Neural cell (in vitro differentiated cells): ENCODE results near the gene ADGRL3. TPM values are rescaled to one million over a fixed set of nuclear protein-coding genes. Genes with fewer than 3 reads are reported as not detected.

Source experiments
- H2AFZ ChIP-seq: fragments of 200-600, 300-800 bp; sonication (generic), shearing (Covaris generic); 2 replicates; pipeline ENCODE4 v1.6.0; 2014; ENCODE audit warnings: low read depth, mild to moderate bottlenecking, antibody characterized with exemption, low read length, moderate library complexity
- H3F3A ChIP-seq: fragments of 200-600 bp; shearing (Covaris generic); 2 replicates; pipeline ENCODE4 v1.6.1; 2016; ENCODE audit warnings: mild to moderate bottlenecking, moderate library complexity, mixed read lengths, antibody characterized with exemption, low read length; ENCODE audit not compliant: insufficient read depth, poor library complexity, severe bottlenecking
- H3K27ac ChIP-seq: fragments of 200-600, 300-800 bp; sonication (generic), shearing (Covaris generic); 2 replicates; pipeline ENCODE4 v1.5.1; 2014; ENCODE audit warnings: mild to moderate bottlenecking, low read length, moderate library complexity
- H3K27me3 ChIP-seq: fragments of 300-800, 200-600 bp; sonication (generic), shearing (Covaris generic); 2 replicates; pipeline ENCODE4 v1.6.0; 2014; ENCODE audit warnings: mild to moderate bottlenecking, low read depth, low read length, moderate library complexity; ENCODE audit not compliant: insufficient read depth
- H3K36me3 ChIP-seq: fragments of 300-800, 200-600 bp; sonication (generic), shearing (Covaris generic); 2 replicates; pipeline ENCODE4 v1.5.1; 2014; ENCODE audit warnings: mild to moderate bottlenecking, antibody characterized with exemption, low read length, moderate library complexity; ENCODE audit not compliant: insufficient read depth
- H3K4me2 ChIP-seq: fragments of 300-800, 200-600 bp; sonication (generic), shearing (Covaris generic); 2 replicates; pipeline ENCODE4 v1.6.0; 2014; ENCODE audit warnings: mild to moderate bottlenecking, low read length
- H3K4me3 ChIP-seq: fragments of 300-800, 200-600 bp; sonication (generic), shearing (Covaris generic); 2 replicates; pipeline ENCODE4 v1.5.1; 2014; ENCODE audit warnings: mild to moderate bottlenecking, low read length, moderate library complexity
- H3K79me2 ChIP-seq: fragments of 200-600 bp; shearing (Covaris generic); replicated peaks from 2 replicates; pipeline ENCODE4 v1.6.0; 2014; ENCODE audit warnings: mild to moderate bottlenecking, low read length, moderate library complexity; ENCODE audit not compliant: insufficient read depth
- H3K9ac ChIP-seq: fragments of 300-800, 200-600 bp; sonication (generic), shearing (Covaris generic); 2 replicates; pipeline ENCODE4 v1.6.1; 2016; ENCODE audit warnings: mild to moderate bottlenecking, low read length, mixed read lengths
- H3K9me2 ChIP-seq: fragments of 200-600 bp; shearing (Covaris generic); 2 replicates; pipeline ENCODE4 v1.6.1; 2016; ENCODE audit warnings: mild to moderate bottlenecking, low read length, mixed read lengths; ENCODE audit not compliant: insufficient read depth
- H3K9me3 ChIP-seq: fragments of 200-600, 300-800 bp; sonication (generic), shearing (Covaris generic); 2 replicates; pipeline ENCODE4 v1.6.1; 2016; ENCODE audit warnings: mild to moderate bottlenecking, mixed run types, low read length, moderate library complexity, mixed read lengths
- H4K20me1 ChIP-seq: fragments of 200-600 bp; shearing (Covaris generic); 2 replicates; pipeline ENCODE4 v1.6.1; 2016; ENCODE audit warnings: mild to moderate bottlenecking, mixed run types; ENCODE audit not compliant: insufficient read depth
- EP300 ChIP-seq: fragments of 450-650 bp; conservative IDR thresholded peaks from 2 replicates; pipeline ENCODE4 v1.6.1; 2014; ENCODE audit warnings: antibody characterized with exemption, mild to moderate bottlenecking, moderate library complexity; ENCODE audit not compliant: poor library complexity, severe bottlenecking
- EZH2 ChIP-seq: fragments of 200-600, 300-800 bp; shearing (Covaris generic), sonication (generic); IDR thresholded peaks from 2 replicates; pipeline ENCODE4 v1.6.1; 2014; ENCODE audit warnings: antibody characterized with exemption, low read length, borderline replicate concordance, mild to moderate bottlenecking; ENCODE audit not compliant: insufficient read depth, poor library complexity, severe bottlenecking
- MXI1 ChIP-seq: fragments of 450-650 bp; conservative IDR thresholded peaks from 2 replicates; pipeline ENCODE4 v1.6.1; 2014; ENCODE audit warnings: antibody characterized with exemption, mild to moderate bottlenecking; ENCODE audit not compliant: poor library complexity, severe bottlenecking
- POLR2AphosphoS5 ChIP-seq: IDR thresholded peaks from 2 replicates; pipeline ENCODE4 v1.6.1; 2012
- RAD21 ChIP-seq: fragments of 450-650 bp; conservative IDR thresholded peaks from 2 replicates; pipeline ENCODE4 v1.6.1; 2014; ENCODE audit warnings: antibody characterized with exemption, mild to moderate bottlenecking, moderate library complexity
- SMC3 ChIP-seq: fragments of 450-650 bp; conservative IDR thresholded peaks from 2 replicates; pipeline ENCODE4 v1.6.1; 2014; ENCODE audit warnings: antibody characterized with exemption, mild to moderate bottlenecking, moderate library complexity; ENCODE audit not compliant: poor library complexity
- TAF1 ChIP-seq: IDR thresholded peaks from 2 replicates; pipeline ENCODE4 v1.6.1; 2012; ENCODE audit warnings: low read depth
- polyA plus RNA-seq: library from polyadenylated mRNA; depleted of rRNA; stranded (reverse); fragments of >200 nt; gene quantifications from 2 replicates; pipeline ENCODE4 v1.2.3, GENCODE V29; 2014
- TF ChIP-seq, protein P1 (sequence below): IDR thresholded peaks from 2 replicates; pipeline ENCODE4 v1.6.1; 2012; ENCODE audit warnings: borderline replicate concordance
- TF ChIP-seq, protein P2 (sequence below): fragments of 450-650 bp; IDR thresholded peaks from 2 replicates; pipeline ENCODE4 v1.5.1; 2014; ENCODE audit warnings: antibody characterized with exemption, mild to moderate bottlenecking, moderate library complexity; ENCODE audit not compliant: poor library complexity, severe bottlenecking

ADGRL3 gene
- polyA plus RNA-seq, 1 donor from 2014 or later, result 99.4 TPM

GRCh38 chr4:61406677-61407076 is 206.6 kb downstream of the ADGRL3 start:
- Histone ChIP-seq H3K9ac (no peak overlapping the region), H3K79me2 (peaks cover 8% of the 10 kb centered on the region), H3K27ac (no peak overlapping the region), H3K9me3 (no peaks in the 10 kb centered on the region), H3F3A (no peaks in the 10 kb centered on the region), H2AFZ (no peak overlapping the region), H3K9me2 (no peaks in the 10 kb centered on the region), H4K20me1 (no peaks in the 10 kb centered on the region), H3K4me3 (no peak overlapping the region), H3K4me2 (no peak overlapping the region), H3K36me3 (no peaks in the 10 kb centered on the region), H3K27me3 (no peaks in the 10 kb centered on the region)
- TF ChIP-seq TAF1 (no peak), MXI1 (no peak), RAD21 (no peak), EP300 (no peak), EZH2 (no peak), SMC3 (no peak), POLR2AphosphoS5 (no peak)
- TF ChIP-seq, protein P1, sequence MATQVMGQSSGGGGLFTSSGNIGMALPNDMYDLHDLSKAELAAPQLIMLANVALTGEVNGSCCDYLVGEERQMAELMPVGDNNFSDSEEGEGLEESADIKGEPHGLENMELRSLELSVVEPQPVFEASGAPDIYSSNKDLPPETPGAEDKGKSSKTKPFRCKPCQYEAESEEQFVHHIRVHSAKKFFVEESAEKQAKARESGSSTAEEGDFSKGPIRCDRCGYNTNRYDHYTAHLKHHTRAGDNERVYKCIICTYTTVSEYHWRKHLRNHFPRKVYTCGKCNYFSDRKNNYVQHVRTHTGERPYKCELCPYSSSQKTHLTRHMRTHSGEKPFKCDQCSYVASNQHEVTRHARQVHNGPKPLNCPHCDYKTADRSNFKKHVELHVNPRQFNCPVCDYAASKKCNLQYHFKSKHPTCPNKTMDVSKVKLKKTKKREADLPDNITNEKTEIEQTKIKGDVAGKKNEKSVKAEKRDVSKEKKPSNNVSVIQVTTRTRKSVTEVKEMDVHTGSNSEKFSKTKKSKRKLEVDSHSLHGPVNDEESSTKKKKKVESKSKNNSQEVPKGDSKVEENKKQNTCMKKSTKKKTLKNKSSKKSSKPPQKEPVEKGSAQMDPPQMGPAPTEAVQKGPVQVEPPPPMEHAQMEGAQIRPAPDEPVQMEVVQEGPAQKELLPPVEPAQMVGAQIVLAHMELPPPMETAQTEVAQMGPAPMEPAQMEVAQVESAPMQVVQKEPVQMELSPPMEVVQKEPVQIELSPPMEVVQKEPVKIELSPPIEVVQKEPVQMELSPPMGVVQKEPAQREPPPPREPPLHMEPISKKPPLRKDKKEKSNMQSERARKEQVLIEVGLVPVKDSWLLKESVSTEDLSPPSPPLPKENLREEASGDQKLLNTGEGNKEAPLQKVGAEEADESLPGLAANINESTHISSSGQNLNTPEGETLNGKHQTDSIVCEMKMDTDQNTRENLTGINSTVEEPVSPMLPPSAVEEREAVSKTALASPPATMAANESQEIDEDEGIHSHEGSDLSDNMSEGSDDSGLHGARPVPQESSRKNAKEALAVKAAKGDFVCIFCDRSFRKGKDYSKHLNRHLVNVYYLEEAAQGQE, result no peak
- TF ChIP-seq, protein P2, sequence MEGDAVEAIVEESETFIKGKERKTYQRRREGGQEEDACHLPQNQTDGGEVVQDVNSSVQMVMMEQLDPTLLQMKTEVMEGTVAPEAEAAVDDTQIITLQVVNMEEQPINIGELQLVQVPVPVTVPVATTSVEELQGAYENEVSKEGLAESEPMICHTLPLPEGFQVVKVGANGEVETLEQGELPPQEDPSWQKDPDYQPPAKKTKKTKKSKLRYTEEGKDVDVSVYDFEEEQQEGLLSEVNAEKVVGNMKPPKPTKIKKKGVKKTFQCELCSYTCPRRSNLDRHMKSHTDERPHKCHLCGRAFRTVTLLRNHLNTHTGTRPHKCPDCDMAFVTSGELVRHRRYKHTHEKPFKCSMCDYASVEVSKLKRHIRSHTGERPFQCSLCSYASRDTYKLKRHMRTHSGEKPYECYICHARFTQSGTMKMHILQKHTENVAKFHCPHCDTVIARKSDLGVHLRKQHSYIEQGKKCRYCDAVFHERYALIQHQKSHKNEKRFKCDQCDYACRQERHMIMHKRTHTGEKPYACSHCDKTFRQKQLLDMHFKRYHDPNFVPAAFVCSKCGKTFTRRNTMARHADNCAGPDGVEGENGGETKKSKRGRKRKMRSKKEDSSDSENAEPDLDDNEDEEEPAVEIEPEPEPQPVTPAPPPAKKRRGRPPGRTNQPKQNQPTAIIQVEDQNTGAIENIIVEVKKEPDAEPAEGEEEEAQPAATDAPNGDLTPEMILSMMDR, result no peak

DNA sequence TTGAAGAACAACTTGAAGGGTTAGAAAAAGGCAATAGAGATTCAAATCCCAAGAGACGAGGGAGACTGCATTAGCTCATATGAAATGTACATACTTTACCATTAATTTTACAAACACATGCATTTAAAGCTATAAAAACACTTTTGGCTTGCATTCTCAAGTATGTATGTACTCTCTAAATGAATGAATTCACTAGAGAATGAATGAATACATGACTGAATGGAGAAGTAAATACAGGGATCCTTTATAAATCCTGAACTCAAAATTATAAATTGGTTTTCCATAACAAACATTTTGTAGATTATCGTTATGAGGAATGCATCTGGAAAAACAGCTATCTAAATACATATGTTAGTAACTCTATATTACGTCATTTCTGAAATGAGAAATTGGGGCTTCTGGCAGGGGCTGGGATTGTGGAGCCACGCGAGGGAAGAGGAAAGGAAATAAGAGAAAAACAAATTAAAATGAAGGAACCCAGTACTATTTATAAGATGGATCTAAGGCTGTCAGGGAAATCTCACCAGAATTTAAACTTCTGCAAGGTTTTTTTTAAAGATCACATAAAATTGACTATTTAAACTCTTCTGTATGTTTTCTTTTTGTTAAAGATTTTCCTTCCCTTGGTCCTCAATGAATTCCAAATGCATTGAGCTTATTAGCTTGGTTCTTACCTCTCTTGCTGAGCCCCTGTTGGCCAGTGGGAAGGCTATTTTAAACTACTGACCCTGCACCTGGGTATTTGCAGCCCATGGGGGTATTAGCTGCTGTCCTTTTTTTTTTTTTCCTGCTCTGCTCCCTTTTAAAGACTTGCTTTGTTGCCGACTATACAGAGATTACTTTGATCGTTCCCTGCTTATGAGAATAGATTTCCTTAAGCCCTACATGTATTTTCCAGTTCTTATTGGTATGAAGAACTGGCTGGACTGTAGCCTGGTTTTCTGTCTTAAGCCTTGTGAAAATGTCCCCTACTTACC is 207.8 kb downstream of the ADGRL3 start:
- Histone ChIP-seq H2AFZ (no peak overlapping the region), H3K4me2 (no peak overlapping the region), H3K9me2 (no peaks in the 10 kb centered on the region), H3K36me3 (no peaks in the 10 kb centered on the region), H3K9ac (no peak overlapping the region), H4K20me1 (no peaks in the 10 kb centered on the region), H3K4me3 (no peak overlapping the region), H3K9me3 (no peaks in the 10 kb centered on the region), H3K79me2 (peaks cover 11% of the 10 kb centered on the region), H3K27ac (peak overlapping the region; percentile 8), H3K27me3 (no peaks in the 10 kb centered on the region), H3F3A (no peaks in the 10 kb centered on the region)
- TF ChIP-seq, protein P2, result no peak
- no peak for TF ChIP-seq EP300
- no peak for TF ChIP-seq MXI1
- TF ChIP-seq EZH2, result no peak
- TF ChIP-seq TAF1, result no peak
- TF ChIP-seq POLR2AphosphoS5, result no peak
- TF ChIP-seq, protein P1, result no peak
